GM12878 (cell line): Measurements from ENCODE around the gene S1PR2. TPM values are rescaled to one million over a fixed set of nuclear protein-coding genes. Genes with fewer than 3 reads are reported as not detected.

ENCODE experiments used
- ATAC-seq: fragments of 200-7000 bp; cut with Tn5 transposase; 3 replicates; pipeline ENCODE4 v1.9.1; 2020; ENCODE audit warnings: mild to moderate bottlenecking, moderate library complexity
- BruUV-seq: library from RNA; stranded (reverse); fragments of 400-500 nt; replicated peaks from 2 replicates; lab custom pipeline; 2021; lab: Mats Ljungman, UMichigan
- CTCF ChIA-PET: fragments of 300-600 bp; sonication (Branson Sonifier 250); formaldehyde crosslinking; extraction: SDS; loops from one replicate; lab custom pipeline; 2021; ENCODE audit warnings: inconsistent platforms; lab: Yijun Ruan, JAX
- POLR2A ChIA-PET: fragments of 350-600 bp; formaldehyde crosslinking; extraction: SDS; loops from one replicate; lab custom pipeline; 2021; ENCODE audit warnings: inconsistent platforms; lab: Charles Lee
- RAD21 ChIA-PET: fragments of 300-600 bp; sonication (Branson Sonifier 250); formaldehyde crosslinking; loops from one replicate; lab custom pipeline; 2023; ENCODE audit warnings: antibody characterized with exemption; ENCODE audit not compliant: unreplicated experiment; lab: Charles Lee
- SMC1A ChIA-PET: fragments of 300-600 bp; sonication (Branson Sonifier 250); formaldehyde crosslinking; loops from one replicate; lab custom pipeline; 2023; ENCODE audit not compliant: unreplicated experiment, uncharacterized antibody; lab: Charles Lee
- DNase-seq: peaks from one replicate; pipeline ENCODE4 v3.0.0-alpha.2; 2011; ENCODE audit warnings: low read depth, low spot score
- FAIRE-seq: peaks from 3 replicates; lab custom pipeline; 2011; peaks lifted over from hg19 to GRCh38; lab: Jason Lieb, UNC
- H2AFZ ChIP-seq: 2 replicates; pipeline ENCODE4 v1.6.0; 2011; ENCODE audit warnings: low read depth, low read length, control low read depth; ENCODE audit not compliant: control insufficient read depth
- H3K27ac ChIP-seq: 2 replicates; pipeline ENCODE4 v1.5.1; 2011; ENCODE audit warnings: control low read depth; ENCODE audit not compliant: control insufficient read depth, insufficient read depth
- H3K27me3 ChIP-seq, 2 experiments: replicated peaks in 1 of 2; 2 replicates each; pipeline versions ENCODE4 v1.6.0 to v1.6.1; 2011; ENCODE audit warnings: low read length in 1 of 2; ENCODE audit not compliant: control insufficient read depth in 2 of 2, insufficient read depth in 2 of 2
- H3K36me3 ChIP-seq, 2 experiments: 2 replicates each; pipeline ENCODE4 v1.5.1; 2011; ENCODE audit warnings: low read length in 1 of 2; ENCODE audit not compliant: control insufficient read depth in 2 of 2, insufficient read depth in 2 of 2
- H3K4me1 ChIP-seq: 2 replicates; pipeline ENCODE4 v1.6.1; 2011; ENCODE audit warnings: mild to moderate bottlenecking, low read length, moderate library complexity, mixed read lengths; ENCODE audit not compliant: control insufficient read depth, insufficient read depth
- H3K4me2 ChIP-seq: 2 replicates; pipeline ENCODE4 v1.6.0; 2011; ENCODE audit warnings: control low read depth; ENCODE audit not compliant: control insufficient read depth, insufficient read depth
- H3K4me3 ChIP-seq: fragments of 200-600 bp; sonication (generic); 2 replicates; pipeline ENCODE4 v1.5.1; 2016
- H3K79me2 ChIP-seq: 2 replicates; pipeline ENCODE4 v1.6.0; 2011; ENCODE audit warnings: low read length; ENCODE audit not compliant: control insufficient read depth, insufficient read depth
- H3K9ac ChIP-seq: 2 replicates; pipeline ENCODE4 v1.8.0; 2011; ENCODE audit warnings: low read length, control low read depth, mixed read lengths; ENCODE audit not compliant: control insufficient read depth, insufficient read depth
- H3K9me3 ChIP-seq: replicated peaks from 3 replicates; pipeline ENCODE4 v1.5.1; 2011; ENCODE audit warnings: mild to moderate bottlenecking, low read length; ENCODE audit not compliant: control insufficient read depth, insufficient read depth
- H4K20me1 ChIP-seq: 2 replicates; pipeline ENCODE4 v1.6.0; 2011; ENCODE audit not compliant: control insufficient read depth, insufficient read depth
- ATF7 ChIP-seq: fragments of 450-650 bp; IDR thresholded peaks from 2 replicates; pipeline ENCODE4 v1.6.1; 2016; ENCODE audit warnings: low read depth, mild to moderate bottlenecking
- BHLHE40 ChIP-seq, 2 experiments: fragments of 450-650 bp in 1 of 2; IDR thresholded peaks; 2 replicates each; pipeline ENCODE4 v1.6.1; 2011 to 2017; ENCODE audit warnings: low read depth in 2 of 2, borderline replicate concordance in 1 of 2, improper control_type of control experiment in 1 of 2, low read length in 1 of 2, mild to moderate bottlenecking in 1 of 2
- BRCA1 ChIP-seq: IDR thresholded peaks from 2 replicates; pipeline ENCODE4 v1.6.1; 2011; ENCODE audit warnings: low read depth, low read length, improper control_type of control experiment
- CBX3 ChIP-seq: fragments of 200-600 bp; sonication (generic); IDR thresholded peaks from 2 replicates; pipeline ENCODE4 v1.6.1; 2016; ENCODE audit warnings: low read depth, borderline replicate concordance
- CBX5 ChIP-seq: sonication (generic); IDR thresholded peaks from 2 replicates; pipeline ENCODE4 v1.6.1; 2016; ENCODE audit warnings: low read depth, moderate library complexity, mild to moderate bottlenecking, inconsistent platforms
- CREM ChIP-seq: IDR thresholded peaks from 2 replicates; pipeline ENCODE4 v1.6.1; 2014; ENCODE audit warnings: antibody characterized with exemption, low read depth
- EED ChIP-seq: sonication (generic); IDR thresholded peaks from 2 replicates; pipeline ENCODE4 v1.6.1; 2016; ENCODE audit warnings: antibody characterized with exemption, low read depth
- FOS ChIP-seq: IDR thresholded peaks from 3 replicates; pipeline ENCODE4 v1.6.1; 2011; ENCODE audit warnings: borderline replicate concordance; ENCODE audit not compliant: insufficient read length; ENCODE audit errors: extremely low read depth
- HDAC2 ChIP-seq: fragments of 200-600 bp; sonication (generic); IDR thresholded peaks from 2 replicates; pipeline ENCODE4 v1.6.1; 2017
- NR2F1 ChIP-seq: fragments of 450-650 bp; conservative IDR thresholded peaks from 2 replicates; pipeline ENCODE4 v1.6.1; 2017; ENCODE audit warnings: mild to moderate bottlenecking
- POLR2A ChIP-seq: IDR thresholded peaks from 2 replicates; pipeline ENCODE4 v1.6.1; 2011; ENCODE audit warnings: low read depth, mild to moderate bottlenecking, low read length
- SMARCA5 ChIP-seq: fragments of 450-650 bp; IDR thresholded peaks from 2 replicates; pipeline ENCODE4 v1.6.1; 2017; ENCODE audit warnings: mild to moderate bottlenecking
- SP1 ChIP-seq: IDR thresholded peaks from one replicate; pipeline ENCODE4 v1.6.1; 2011; ENCODE audit warnings: low read depth, low read length
- SPI1 ChIP-seq: IDR thresholded peaks from 2 replicates; pipeline ENCODE4 v1.6.1; 2011; ENCODE audit warnings: low read depth, mild to moderate bottlenecking, low read length, moderate library complexity, borderline replicate concordance; ENCODE audit not compliant: insufficient read depth
- SREBF2 ChIP-seq: IDR thresholded peaks from 2 replicates; pipeline ENCODE4 v1.6.1; 2012; ENCODE audit warnings: mild to moderate bottlenecking, low read length
- YY1 ChIP-seq: IDR thresholded peaks from 2 replicates; pipeline ENCODE4 v1.6.1; 2011; ENCODE audit warnings: low read depth, mild to moderate bottlenecking, low read length
- ZNF217 ChIP-seq: fragments of 450-650 bp; IDR thresholded peaks from 2 replicates; pipeline ENCODE4 v1.6.1; 2017; ENCODE audit warnings: antibody characterized with exemption, mild to moderate bottlenecking
- ZNF24 ChIP-seq: fragments of 450-650 bp; IDR thresholded peaks from 2 replicates; pipeline ENCODE4 v1.6.1; 2017; ENCODE audit warnings: antibody characterized with exemption, mild to moderate bottlenecking
- WGBS: methylation state at CpG from one replicate; pipeline ENCODE4 v1.1.6; 2016; ENCODE audit warnings: low lambda C conversion rate; ENCODE audit not compliant: insufficient replicate concordance, insufficient coverage; ENCODE audit errors: missing lambda C conversion rate; 5-methylcytosine and 5-hydroxymethylcytosine counted together
- in situ Hi-C: fragments of 300-500 bp; cut with MboI; formaldehyde crosslinking; loops from 9 replicates; pipeline ENCODE4 v1.14.3; 2018; ENCODE audit warnings: mixed read lengths
- intact Hi-C: fragments of 100-400 bp; cut with micrococcal nuclease; formaldehyde crosslinking; loops from one replicate; pipeline ENCODE4 v1.14.2; 2022; ENCODE audit not compliant: unreplicated experiment
- polyA plus RNA-seq, 11 experiments: library from polyadenylated mRNA; depleted of rRNA in 4 of 11; unstranded in 6 of 11; stranded (reverse) in 5 of 11; fragments of >200 nt; fragmentation: Nextera tagmentation in 4 of 11; fragmentation: Illumina TruSeq in 1 of 11; extraction: Ambion mirVana in 4 of 11; extraction: Trizol in 1 of 11; gene quantifications; 1 replicate in 1 of 11; 2 replicates in 10 of 11; pipeline versions ENCODE4 v1.2.1 to v1.2.3, GENCODE V29; 2011 to 2016; ENCODE audit warnings: inconsistent platforms in 2 of 11, missing spikeins in 2 of 11, low read depth in 1 of 11
- total RNA-seq, 4 experiments: library from RNA; depleted of rRNA in 3 of 4; stranded (reverse); fragments of >200 nt in 3 of 4; fragmentation: Illumina TruSeq in 1 of 4; extraction: Trizol in 1 of 4; gene quantifications; 2 replicates each; pipeline versions ENCODE4 v1.2.1 to v1.2.3, GENCODE V29; 2013 to 2021
- TF ChIP-seq, protein P1 (sequence below): fragments of 450-650 bp; IDR thresholded peaks from 2 replicates; pipeline ENCODE4 v1.6.1; 2017; ENCODE audit warnings: low read depth, mild to moderate bottlenecking, moderate library complexity

S1PR2 gene
- total and polyA plus RNA-seq, 10 of the 15 experiments (the other 5 are each of a cell fraction or from before 2014, with no cell fraction given): 4.9 to 26.8 (median 11.6) TPM

DNA sequence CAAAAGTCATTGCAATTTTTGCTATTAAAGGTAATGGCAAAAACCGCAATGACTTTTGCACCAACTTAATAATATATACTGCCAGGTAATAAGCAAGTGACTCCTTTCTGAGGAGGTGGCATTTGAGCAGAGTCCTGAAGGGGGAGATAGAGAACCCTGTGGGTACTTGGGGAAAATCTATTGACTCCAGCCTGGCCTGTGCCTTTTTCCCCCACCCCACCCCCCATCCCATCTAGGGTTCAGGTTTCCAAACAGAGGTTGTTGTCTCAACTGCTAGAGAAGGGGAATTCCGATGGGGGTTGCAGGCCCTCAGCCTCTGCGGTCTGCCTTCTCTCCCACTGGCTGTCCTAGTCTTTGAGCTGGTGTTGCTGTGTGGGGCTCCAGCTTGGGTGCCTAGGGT, 11.5 kb downstream of the S1PR2 start (continued):
- peak; percentile 43 to 57; a peak in 2 of 4 replicates for TF ChIP-seq BHLHE40 (IDR thresholded peaks at IDR 0.05; ENCODE audit: borderline replicate concordance in 1 of 2, low read depth in 2 of 2, low read length in 1 of 2)
- TF ChIP-seq YY1: 0 out of 2 replicates have a peak, but pooled peaks have one; percentile 15
- TF ChIP-seq SP1: peak; percentile 88
- TF ChIP-seq CBX3: no peak
- TF ChIP-seq POLR2A: peak; percentile 14
- TF ChIP-seq EED: peak; percentile 88

DNA sequence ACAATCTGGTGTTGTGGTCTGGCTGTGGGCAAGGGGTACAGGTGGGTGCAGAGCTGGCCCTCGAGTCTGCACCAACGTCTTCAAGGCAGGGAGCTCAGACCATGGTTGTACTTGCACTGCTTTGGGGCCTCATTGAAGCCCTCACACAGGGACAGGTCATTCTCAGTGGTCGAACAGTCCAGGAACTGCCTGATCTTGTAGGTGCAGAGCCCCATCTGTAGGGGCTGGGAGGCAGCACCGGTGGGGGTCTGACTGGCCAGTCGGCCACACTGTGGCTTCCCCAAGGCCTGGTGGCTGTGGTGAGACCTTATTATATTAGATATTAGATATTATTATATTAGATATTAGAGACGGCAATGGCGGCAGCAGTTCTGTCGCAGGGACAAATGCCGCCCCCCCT, 14.0 kb downstream of the S1PR2 start:
- ATAC-seq: no peak
- WGBS: 77% methylated on average over 9 of the region's 9 CpGs
- Histone ChIP-seq H3K9ac (no peak overlapping the region), H2AFZ (no peak overlapping the region), H4K20me1 (no peaks in the 10 kb centered on the region), H3K9me3 (no peaks in the 10 kb centered on the region; the same call in 2 of the 3 replicates), H3K79me2 (peaks cover 10% of the 10 kb centered on the region), H3K36me3 (0 out of 4 replicates have a peak, but pooled peaks cover 0 to 4% of the 10 kb centered on the region in 2 experiments), H3K27ac (no peak overlapping the region), H3K4me2 (no peak overlapping the region), H3K4me3 (no peak overlapping the region), H3K4me1 (peaks cover 35% of the 10 kb centered on the region), H3K27me3 (no peaks in the 10 kb centered on the region)
- ChIA-PET SMC1A (no interaction called here), RAD21 (no interaction called here), CTCF (interaction anchor here (1.6 kb wide), 1 partner anchor 33 kb away, joined by 4 read pairs; no protein-coding TSS in a partner anchor), POLR2A (interaction anchor here (0.7 kb wide), 1 partner anchor 168 kb away, joined by 3 read pairs; no protein-coding TSS in a partner anchor)
- BruUV-seq: no TSS peak
- FAIRE-seq: no peak
- intact Hi-C loops (no loop called here), in situ Hi-C loops (no loop called here)
- DNase-seq: no peak
- TF ChIP-seq FOS (no peak), HDAC2 (no peak), ATF7 (no peak), NR2F1 (no peak), SPI1 (no peak), CBX5 (no peak), SREBF2 (no peak), ZNF217 (no peak), ZNF24 (no peak), BRCA1 (no peak), CREM (no peak), SMARCA5 (no peak)
- TF ChIP-seq, protein P1, sequence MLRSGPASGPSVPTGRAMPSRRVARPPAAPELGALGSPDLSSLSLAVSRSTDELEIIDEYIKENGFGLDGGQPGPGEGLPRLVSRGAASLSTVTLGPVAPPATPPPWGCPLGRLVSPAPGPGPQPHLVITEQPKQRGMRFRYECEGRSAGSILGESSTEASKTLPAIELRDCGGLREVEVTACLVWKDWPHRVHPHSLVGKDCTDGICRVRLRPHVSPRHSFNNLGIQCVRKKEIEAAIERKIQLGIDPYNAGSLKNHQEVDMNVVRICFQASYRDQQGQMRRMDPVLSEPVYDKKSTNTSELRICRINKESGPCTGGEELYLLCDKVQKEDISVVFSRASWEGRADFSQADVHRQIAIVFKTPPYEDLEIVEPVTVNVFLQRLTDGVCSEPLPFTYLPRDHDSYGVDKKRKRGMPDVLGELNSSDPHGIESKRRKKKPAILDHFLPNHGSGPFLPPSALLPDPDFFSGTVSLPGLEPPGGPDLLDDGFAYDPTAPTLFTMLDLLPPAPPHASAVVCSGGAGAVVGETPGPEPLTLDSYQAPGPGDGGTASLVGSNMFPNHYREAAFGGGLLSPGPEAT: no peak
